HG02571 (cell line): ENCODE measurements around the gene SUGP2.

Experiments used
- ATAC-seq: cut with Tn5 transposase; IDR thresholded peaks from one replicate; pipeline ENCODE4 v1.9.1; 2021; ENCODE audit warnings: mild to moderate bottlenecking, moderate library complexity; ENCODE audit not compliant: unreplicated experiment

The SUGP2 gene

GRCh38 chr19:19033426-19034203 is at the start of gene SUGP2, which contains the start of gene ARMC6:
TSS of gene SUGP2 (minus strand) at chr19:19033517. CDS start at chr19:19031071, 2,446 bp downstream.
TSS of gene ARMC6 (plus strand) at chr19:19033603. CDS start at chr19:19034210, 607 bp downstream.
- ATAC-seq = peak; percentile 58

- ATAC-seq = no peak
Measured at GRCh38 chr19:19081642-19082151, 48.4 kb upstream of the SUGP2 start.

- no peak for ATAC-seq
Measured at GRCh38 chr19:19079571-19079970, 46.3 kb upstream of the SUGP2 start.

GRCh38 chr19:19078801-19079200 is 45.5 kb upstream of the SUGP2 start:
- ATAC-seq = no peak

- no peak for ATAC-seq
Measured at GRCh38 chr19:19077103-19077502, 43.8 kb upstream of the SUGP2 start.

GRCh38 chr19:19076476-19076875 is 43.2 kb upstream of the SUGP2 start:
- no peak for ATAC-seq

- ATAC-seq = no peak
Measured at GRCh38 chr19:19075126-19075525, 41.8 kb upstream of the SUGP2 start.

GRCh38 chr19:19074196-19074882 is 41.0 kb upstream of the SUGP2 start:
- ATAC-seq = no peak

- ATAC-seq = no peak
Measured at GRCh38 chr19:19071897-19072296, 38.6 kb upstream of the SUGP2 start.

GRCh38 chr19:19068659-19069654 is 35.6 kb upstream of the SUGP2 start:
- no peak for ATAC-seq

GRCh38 chr19:19067276-19068072 is 34.2 kb upstream of the SUGP2 start:
- no peak for ATAC-seq

GRCh38 chr19:19064811-19065745 is 31.8 kb upstream of the SUGP2 start:
- ATAC-seq = no peak

- no peak for ATAC-seq
Measured at GRCh38 chr19:19064098-19064722, 30.9 kb upstream of the SUGP2 start.

GRCh38 chr19:19063183-19064097 is 30.1 kb upstream of the SUGP2 start, which contains the start of gene SLC25A42:
TSS of gene SLC25A42 (plus strand) at chr19:19063994. CDS start at chr19:19096125, 32,131 bp downstream.
- ATAC-seq = peak; percentile 91

GRCh38 chr19:19062454-19063182 is 29.3 kb upstream of the SUGP2 start:
- ATAC-seq = no peak

- ATAC-seq = no peak
Measured at GRCh38 chr19:19061506-19061905, 28.2 kb upstream of the SUGP2 start.
